ENCODE results near the gene ADTRP.

- TF ChIP-seq EP300 (IDR thresholded peaks at IDR 0.05) (no peak), CTCF (IDR thresholded peaks at IDR 0.05) (no peak), POLR2A (IDR thresholded peaks at IDR 0.05) (no peak)
These were observed 26.2 kb downstream of the ADTRP start for GRCh38 chr6:11752360-11752759.
